ENCODE results near the gene POC1A. TPM values are rescaled to one million over a fixed set of nuclear protein-coding genes. Genes with fewer than 3 reads are reported as not detected.
"Not testable (repeated sequence)": the region's sequence is repeated elsewhere in the genome, so short reads cannot be mapped to it uniquely, and the experiment has no call there.

Gene POC1A
- total and polyA plus RNA-seq, 2 of the 8 experiments (the other 6 are each of a cell fraction or from before 2014, with no cell fraction given), result 35.7 to 39.2 TPM

GRCh38 chr3:52033748-52034147 lies 120.5 kb downstream of the POC1A start:
- H2BK12ac ChIP-seq (ENCODE audit: low read depth, low read length); H2AK5ac ChIP-seq (ENCODE audit: low read depth, low read length); H2BK120ac ChIP-seq (replicated peaks; ENCODE audit: low read depth, low read length); H3K79me2 ChIP-seq (ENCODE audit: control insufficient read depth in 1 of 2, insufficient read depth in 2 of 2, low read length in 2 of 2); POLR2A ChIA-PET (ENCODE audit: partially characterized antibody); DNase-seq (ENCODE audit: low read depth in 1 of 2, low spot score in 2 of 2); H3K23me2 ChIP-seq (ENCODE audit: low read depth, low read length); H2BK15ac ChIP-seq (ENCODE audit: low read length); H3K9ac ChIP-seq (replicated peaks in 1 of 4; ENCODE audit: extremely low read depth in 1 of 4, low read depth in 3 of 4, low read length in 3 of 4); H3K27me3 ChIP-seq (replicated peaks in 1 of 4; ENCODE audit: control insufficient read depth in 3 of 4, extremely low read depth in 1 of 4, insufficient read depth in 3 of 4, low read length in 3 of 4); H3K79me1 ChIP-seq (ENCODE audit: low read depth, low read length); H4K20me1 ChIP-seq (replicated peaks in 1 of 2; ENCODE audit: control insufficient read depth in 1 of 2, insufficient read depth in 2 of 2, low read length in 2 of 2); H2BK5ac ChIP-seq (ENCODE audit: low read depth, low read length); H4K8ac ChIP-seq (ENCODE audit: extremely low read depth, insufficient read depth, low read length); H3K23ac ChIP-seq (ENCODE audit: insufficient read length); FAIRE-seq; H3K4ac ChIP-seq (replicated peaks; ENCODE audit: insufficient read length, low read depth, low read length); H3K4me3 ChIP-seq (ENCODE audit: extremely low read depth in 1 of 4, insufficient read depth in 2 of 4, low read depth in 3 of 4, low read length in 4 of 4); H4K91ac ChIP-seq (replicated peaks; ENCODE audit: insufficient read length, low read length); H4K5ac ChIP-seq (ENCODE audit: insufficient read length, low read depth, low read length); H2AFZ ChIP-seq (ENCODE audit: low read length); H3K18ac ChIP-seq (ENCODE audit: extremely low read depth, low read length); H3K56ac ChIP-seq (replicated peaks; ENCODE audit: insufficient read length, low read depth, low read length); H3K4me2 ChIP-seq (ENCODE audit: insufficient read depth in 1 of 2, low read depth in 2 of 2, low read length in 2 of 2); H3K14ac ChIP-seq (ENCODE audit: insufficient read length); H3K4me1 ChIP-seq (replicated peaks in 1 of 4; ENCODE audit: control insufficient read depth in 3 of 4, insufficient read depth in 4 of 4, low read length in 3 of 4); H3K27ac ChIP-seq (ENCODE audit: low read depth, low read length); H3K36me3 ChIP-seq (ENCODE audit: control insufficient read depth in 2 of 4, insufficient read depth in 4 of 4, low read length in 3 of 4); H3K9me3 ChIP-seq (ENCODE audit: insufficient read depth in 2 of 2, low read depth in 1 of 2, low read length in 1 of 2); H2BK20ac ChIP-seq (ENCODE audit: low read length): not testable (repeated sequence)
- WGBS, 2 experiments (ENCODE audit: extremely low coverage in 1 of 2, insufficient coverage in 1 of 2, insufficient read length in 1 of 2, insufficient replicate concordance in 2 of 2, low coverage in 1 of 2, low lambda C conversion rate in 2 of 2, missing lambda C conversion rate in 1 of 2), result 97% methylated on average over 6 of the region's 6 CpGs; no CpG with 5 or more reads in 1 of the 2 experiments
- CTCF ChIA-PET (ENCODE audit: partially characterized antibody), result interaction anchor here (1.3 to 9.4 kb wide), 8 partner anchors 9 to 89 kb away, joined by 3 to 124 read pairs (median 22); partner anchors contain the start of gene DUSP7

Measured in H1 (cell line).